HCT116 (cell line): ENCODE measurements around the gene ZNF665. TPM values are rescaled to one million over a fixed set of nuclear protein-coding genes. Genes with fewer than 3 reads are reported as not detected.

Source experiments
- ATAC-seq: fragments of 200-7000 bp; cut with Tn5 transposase; 2 replicates; pipeline ENCODE4 v1.9.1; 2020; ENCODE audit warnings: mild to moderate bottlenecking, moderate library complexity
- BruUV-seq: library from RNA; stranded (reverse); fragments of 400-500 nt; replicated peaks from 2 replicates; lab custom pipeline; 2021; lab: Mats Ljungman, UMichigan
- CTCF ChIA-PET: fragments of 300-600 bp; sonication (Branson Sonifier 250); formaldehyde crosslinking; loops from one replicate; lab custom pipeline; 2021; ENCODE audit warnings: antibody characterized with exemption; lab: Charles Lee
- POLR2A ChIA-PET: fragments of 300-600, 350-600 bp; sonication (Branson Sonifier 250); formaldehyde crosslinking; loops from one replicate; lab custom pipeline; 2021; ENCODE audit warnings: antibody characterized with exemption; lab: Charles Lee
- RAD21 ChIA-PET, 2 experiments: fragments of 300-600 bp; sonication (Branson Sonifier 250); formaldehyde crosslinking; loops; one replicate each; lab custom pipeline; 2023; ENCODE audit warnings: low total read pairs in 2 of 2; ENCODE audit not compliant: uncharacterized antibody in 2 of 2, unreplicated experiment in 2 of 2, low non-redundant PET in 1 of 2; lab: Charles Lee
- DNase-seq: peaks from one replicate; pipeline ENCODE4 v3.0.0-alpha.2; 2010; ENCODE audit warnings: low read depth, low spot score
- H2AFZ ChIP-seq: fragments of 200-600 bp; shearing (Covaris generic), sonication (generic); 2 replicates; pipeline ENCODE4 v1.6.1; 2017; ENCODE audit warnings: low read depth, mixed run types, mixed read lengths, antibody characterized with exemption, low read length; ENCODE audit not compliant: poor library complexity, severe bottlenecking
- H3K27ac ChIP-seq: 2 replicates; pipeline ENCODE4 v1.5.1; 2012; ENCODE audit warnings: low read depth, low read length
- H3K27me3 ChIP-seq: fragments of 200-600 bp; sonication (generic); 2 replicates; pipeline ENCODE4 v1.6.1; 2016; ENCODE audit warnings: mixed run types, low read length, mixed read lengths; ENCODE audit not compliant: insufficient read depth
- H3K36me3 ChIP-seq, 2 experiments: fragments of 200-500 bp in 1 of 2; fragments of 200-600 bp in 1 of 2; sonication (Bioruptor generic) in 1 of 2; sonication (generic) in 1 of 2; 2 replicates each; pipeline versions ENCODE4 v1.5.1 to v1.6.1; 2014 to 2016; ENCODE audit warnings: low read length in 2 of 2, inconsistent platforms in 1 of 2, mixed read lengths in 1 of 2, mixed run types in 1 of 2; ENCODE audit not compliant: insufficient read depth in 2 of 2, control insufficient read depth in 1 of 2
- H3K4me1 ChIP-seq, 2 experiments: fragments of 200-600 bp in 1 of 2; sonication (generic) in 1 of 2; 2 replicates each; pipeline versions ENCODE4 v1.5.1 to v1.6.1; 2012 to 2017; ENCODE audit warnings: low read length in 2 of 2, inconsistent platforms in 1 of 2, mild to moderate bottlenecking in 1 of 2, mixed read lengths in 1 of 2, mixed run types in 1 of 2, moderate library complexity in 1 of 2; ENCODE audit not compliant: insufficient read depth in 2 of 2, control insufficient read depth in 1 of 2
- H3K4me2 ChIP-seq: fragments of 200-600 bp; sonication (generic); 2 replicates; pipeline ENCODE4 v1.6.1; 2017; ENCODE audit warnings: mixed run types, low read length, mixed read lengths
- H3K4me3 ChIP-seq, 2 experiments: fragments of 200-600 bp in 1 of 2; sonication (generic) in 1 of 2; replicated peaks in 1 of 2; 2 replicates each; pipeline ENCODE4 v1.5.1; 2011 to 2016; ENCODE audit warnings: low read length in 2 of 2, control low read depth in 1 of 2, low read depth in 1 of 2, mild to moderate bottlenecking in 1 of 2, mixed read lengths in 1 of 2, mixed run types in 1 of 2
- H3K79me2 ChIP-seq: fragments of 200-600 bp; sonication (generic); 2 replicates; pipeline ENCODE4 v1.6.1; 2017; ENCODE audit warnings: mild to moderate bottlenecking, mixed run types, low read length, moderate library complexity, mixed read lengths; ENCODE audit not compliant: insufficient read depth
- H3K9ac ChIP-seq: fragments of 200-600 bp; sonication (generic); 2 replicates; pipeline ENCODE4 v1.6.1; 2016; ENCODE audit warnings: low read length, mixed read lengths
- H3K9me2 ChIP-seq: fragments of 200-600 bp; sonication (generic), shearing (Covaris generic); 2 replicates; pipeline ENCODE4 v1.6.1; 2017; ENCODE audit warnings: mixed run types, mild to moderate bottlenecking, moderate library complexity; ENCODE audit not compliant: insufficient read depth
- H3K9me3 ChIP-seq, 2 experiments: fragments of 200-500 bp in 1 of 2; fragments of 200-600 bp in 1 of 2; sonication (Bioruptor generic) in 1 of 2; sonication (generic) in 1 of 2; 2 replicates each; pipeline ENCODE4 v1.6.1; 2014 to 2017; ENCODE audit warnings: low read length in 2 of 2, mixed read lengths in 2 of 2, inconsistent platforms in 1 of 2, low read depth in 1 of 2, mild to moderate bottlenecking in 1 of 2, mixed run types in 1 of 2, moderate library complexity in 1 of 2; ENCODE audit not compliant: control insufficient read depth in 1 of 2, insufficient read depth in 1 of 2
- H4K20me1 ChIP-seq: fragments of 200-600 bp; sonication (generic), shearing (Covaris generic); 2 replicates; pipeline ENCODE4 v1.6.1; 2017; ENCODE audit warnings: mixed run types, mild to moderate bottlenecking, moderate library complexity; ENCODE audit not compliant: insufficient read depth
- CBX3 ChIP-seq: IDR thresholded peaks from 2 replicates; pipeline ENCODE4 v1.6.1; 2012; ENCODE audit warnings: low read depth
- CEBPB ChIP-seq: IDR thresholded peaks from 2 replicates; pipeline ENCODE4 v1.6.1; 2012; ENCODE audit warnings: low read depth
- EZH2 ChIP-seq: fragments of 200-600 bp; sonication (generic); IDR thresholded peaks from 2 replicates; pipeline ENCODE4 v1.6.1; 2017; ENCODE audit warnings: antibody characterized with exemption, mixed run types
- EZH2phosphoT487 ChIP-seq: fragments of 200-600 bp; IDR thresholded peaks from 2 replicates; pipeline ENCODE4 v1.6.1; 2018; ENCODE audit warnings: antibody characterized with exemption, borderline replicate concordance
- JUND ChIP-seq: IDR thresholded peaks from 2 replicates; pipeline ENCODE4 v1.6.1; 2012
- RAD21 ChIP-seq: IDR thresholded peaks from 2 replicates; pipeline ENCODE4 v1.6.1; 2012; ENCODE audit warnings: low read depth, mild to moderate bottlenecking
- REST ChIP-seq: IDR thresholded peaks from 2 replicates; pipeline ENCODE4 v1.6.1; 2012; ENCODE audit warnings: low read depth
- SP1 ChIP-seq: IDR thresholded peaks from 2 replicates; pipeline ENCODE4 v1.6.1; 2012; ENCODE audit warnings: low read depth
- SRF ChIP-seq: IDR thresholded peaks from 2 replicates; pipeline ENCODE4 v1.6.1; 2012; ENCODE audit warnings: low read depth
- YY1 ChIP-seq: IDR thresholded peaks from 2 replicates; pipeline ENCODE4 v1.6.1; 2011; ENCODE audit warnings: low read length, low read depth, moderate library complexity, mild to moderate bottlenecking; ENCODE audit not compliant: insufficient replicate concordance; ENCODE audit errors: extremely low read depth
- ZBTB33 ChIP-seq: IDR thresholded peaks from 2 replicates; pipeline ENCODE4 v1.6.1; 2011; ENCODE audit warnings: mild to moderate bottlenecking, low read length, moderate library complexity; ENCODE audit not compliant: insufficient replicate concordance; ENCODE audit errors: extremely low read depth
- ZFX ChIP-seq: fragments of 450-650 bp; IDR thresholded peaks from 2 replicates; pipeline ENCODE4 v1.6.1; 2017
- ZNF274 ChIP-seq: fragments of 200-500 bp; sonication (Bioruptor generic); IDR thresholded peaks from 2 replicates; pipeline ENCODE4 v1.6.1; 2014; ENCODE audit warnings: mild to moderate bottlenecking, low read depth, low read length, inconsistent platforms
- intact Hi-C: fragments of 100-400 bp; cut with micrococcal nuclease; formaldehyde crosslinking; loops from 2 replicates; pipeline ENCODE4 v1.10.0; 2022
- total RNA-seq: library from RNA; stranded (reverse); gene quantifications from one replicate; pipeline ENCODE4 v1.2.1, GENCODE V29; 2021; ENCODE audit not compliant: unreplicated experiment
- TF ChIP-seq, protein P1 (sequence below): IDR thresholded peaks from 2 replicates; pipeline ENCODE4 v1.6.1; 2012

ZNF665 gene
- total RNA-seq, 1 experiment from 2014 or later: 0.44 TPM

DNA sequence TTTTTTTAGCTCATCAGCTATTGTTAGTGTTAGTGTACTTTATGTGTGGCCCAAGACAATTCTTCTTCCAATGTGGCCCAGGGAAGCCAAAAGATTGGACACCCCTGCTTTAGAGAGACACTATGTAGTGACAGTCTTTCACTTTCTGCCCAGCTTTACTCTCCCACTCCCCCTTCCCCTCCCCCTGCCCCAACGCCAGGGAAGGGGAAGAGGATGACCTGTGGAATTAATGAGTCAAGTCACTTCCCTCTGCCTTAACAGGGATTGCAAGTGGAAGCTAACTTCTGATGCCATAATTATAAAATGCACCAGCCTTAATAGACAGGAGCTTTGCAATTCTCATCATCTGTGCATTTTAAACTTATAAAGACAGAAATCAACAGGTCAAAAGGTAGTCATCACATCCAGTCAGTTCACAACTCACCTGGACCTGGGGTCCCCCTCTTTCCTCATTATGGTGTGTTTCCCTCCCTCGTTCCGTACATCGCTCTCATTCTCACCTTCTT lies 62.0 kb downstream of the ZNF665 start:
- H3K4me2 ChIP-seq: no peak overlapping the region
- H3K9me3 ChIP-seq: no peaks in the 10 kb centered on the region; a peak in 3 of 4 replicates
- intact Hi-C loops: loop anchor here (2.0 kb wide), 1 partner anchor 32 kb away; no protein-coding TSS in a partner anchor
- ATAC-seq (no peak), DNase-seq (no peak)
- CTCF ChIA-PET: no interaction called here
- no peak overlapping the region for H3K4me3 ChIP-seq
- RAD21 ChIA-PET: no interaction called here
- H4K20me1 ChIP-seq: no peaks in the 10 kb centered on the region
- H3K27ac ChIP-seq: no peak overlapping the region
- H3K9me2 ChIP-seq: no peaks in the 10 kb centered on the region
- no peaks in the 10 kb centered on the region for H3K36me3 ChIP-seq
- TF ChIP-seq JUND (no peak), SP1 (no peak)
- no peak overlapping the region for H2AFZ ChIP-seq
- POLR2A ChIA-PET: no interaction called here
- H3K9ac ChIP-seq: no peak overlapping the region
- no TSS peak for BruUV-seq
- H3K79me2 ChIP-seq: no peaks in the 10 kb centered on the region
- no peaks in the 10 kb centered on the region for H3K4me1 ChIP-seq
- H3K27me3 ChIP-seq: no peaks in the 10 kb centered on the region

- DNase-seq (no peak), ATAC-seq (no peak)
- intact Hi-C loops: loop anchor here (2.0 kb wide), 1 partner anchor 32 kb away; no protein-coding TSS in a partner anchor
- Histone ChIP-seq H3K9me2 (no peaks in the 10 kb centered on the region), H3K9me3 (no peaks in the 10 kb centered on the region; a peak in 3 of 4 replicates), H3K79me2 (no peaks in the 10 kb centered on the region), H4K20me1 (no peaks in the 10 kb centered on the region), H3K9ac (no peak overlapping the region), H2AFZ (no peak overlapping the region), H3K36me3 (no peaks in the 10 kb centered on the region), H3K4me2 (no peak overlapping the region), H3K4me1 (no peaks in the 10 kb centered on the region), H3K27ac (no peak overlapping the region), H3K4me3 (no peak overlapping the region), H3K27me3 (no peaks in the 10 kb centered on the region)
- ChIA-PET POLR2A (no interaction called here), CTCF (no interaction called here), RAD21 (no interaction called here)
- BruUV-seq: no TSS peak
- no peak for TF ChIP-seq RAD21
- TF ChIP-seq EZH2: no peak
- no peak for TF ChIP-seq CEBPB
- TF ChIP-seq EZH2phosphoT487: no peak
- TF ChIP-seq CBX3: no peak
- no peak for TF ChIP-seq ZBTB33
- TF ChIP-seq ZFX: no peak
- TF ChIP-seq, protein P1, sequence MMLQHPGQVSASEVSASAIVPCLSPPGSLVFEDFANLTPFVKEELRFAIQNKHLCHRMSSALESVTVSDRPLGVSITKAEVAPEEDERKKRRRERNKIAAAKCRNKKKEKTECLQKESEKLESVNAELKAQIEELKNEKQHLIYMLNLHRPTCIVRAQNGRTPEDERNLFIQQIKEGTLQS: no peak
- no peak for TF ChIP-seq JUND
- TF ChIP-seq ZNF274: no peak
- TF ChIP-seq REST: no peak
- no peak for TF ChIP-seq YY1
- TF ChIP-seq SRF: no peak
Observed at GRCh38 chr19:53130506-53130905, 62.7 kb downstream of the ZNF665 start.
